Retinal pigment epithelial cell (primary cell): ENCODE results near the gene SCYL3.

Experiments used
- DNase-seq: peaks from one replicate; pipeline ENCODE4 v3.0.0-alpha.2; 2010; ENCODE audit warnings: low read depth
- H3K4me3 ChIP-seq: 2 replicates; pipeline ENCODE4 v1.5.1; 2011; ENCODE audit warnings: mild to moderate bottlenecking, low read length, control low read depth, moderate library complexity
- TF ChIP-seq, protein P1 (sequence below): conservative IDR thresholded peaks from 2 replicates; pipeline ENCODE4 v1.5.1; 2011; ENCODE audit warnings: low read depth, low read length, control low read depth, inconsistent platforms

The SCYL3 gene

DNA sequence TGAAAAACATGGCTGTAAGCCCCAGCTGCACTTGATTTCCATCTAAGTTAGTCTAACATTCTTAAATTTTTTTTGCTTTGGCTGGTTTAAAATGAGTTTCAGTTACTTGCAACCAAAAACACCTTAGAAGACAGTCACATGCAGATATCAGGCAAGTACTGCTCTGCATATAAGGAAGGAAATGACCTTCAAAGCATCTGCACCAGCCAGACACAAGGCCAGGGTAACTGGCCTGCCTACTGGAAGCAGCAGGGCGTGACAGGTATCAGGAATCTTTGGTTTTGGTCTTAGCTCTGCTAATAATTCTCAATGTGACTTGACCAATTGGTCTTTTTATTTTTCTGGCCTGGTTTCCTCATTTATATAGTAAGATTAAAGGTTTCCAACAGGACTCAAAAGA lies 33.5 kb downstream of the SCYL3 start:
- TF ChIP-seq, protein P1, sequence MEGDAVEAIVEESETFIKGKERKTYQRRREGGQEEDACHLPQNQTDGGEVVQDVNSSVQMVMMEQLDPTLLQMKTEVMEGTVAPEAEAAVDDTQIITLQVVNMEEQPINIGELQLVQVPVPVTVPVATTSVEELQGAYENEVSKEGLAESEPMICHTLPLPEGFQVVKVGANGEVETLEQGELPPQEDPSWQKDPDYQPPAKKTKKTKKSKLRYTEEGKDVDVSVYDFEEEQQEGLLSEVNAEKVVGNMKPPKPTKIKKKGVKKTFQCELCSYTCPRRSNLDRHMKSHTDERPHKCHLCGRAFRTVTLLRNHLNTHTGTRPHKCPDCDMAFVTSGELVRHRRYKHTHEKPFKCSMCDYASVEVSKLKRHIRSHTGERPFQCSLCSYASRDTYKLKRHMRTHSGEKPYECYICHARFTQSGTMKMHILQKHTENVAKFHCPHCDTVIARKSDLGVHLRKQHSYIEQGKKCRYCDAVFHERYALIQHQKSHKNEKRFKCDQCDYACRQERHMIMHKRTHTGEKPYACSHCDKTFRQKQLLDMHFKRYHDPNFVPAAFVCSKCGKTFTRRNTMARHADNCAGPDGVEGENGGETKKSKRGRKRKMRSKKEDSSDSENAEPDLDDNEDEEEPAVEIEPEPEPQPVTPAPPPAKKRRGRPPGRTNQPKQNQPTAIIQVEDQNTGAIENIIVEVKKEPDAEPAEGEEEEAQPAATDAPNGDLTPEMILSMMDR = no peak
- no peak for DNase-seq
- H3K4me3 ChIP-seq = no peak overlapping the region

DNA sequence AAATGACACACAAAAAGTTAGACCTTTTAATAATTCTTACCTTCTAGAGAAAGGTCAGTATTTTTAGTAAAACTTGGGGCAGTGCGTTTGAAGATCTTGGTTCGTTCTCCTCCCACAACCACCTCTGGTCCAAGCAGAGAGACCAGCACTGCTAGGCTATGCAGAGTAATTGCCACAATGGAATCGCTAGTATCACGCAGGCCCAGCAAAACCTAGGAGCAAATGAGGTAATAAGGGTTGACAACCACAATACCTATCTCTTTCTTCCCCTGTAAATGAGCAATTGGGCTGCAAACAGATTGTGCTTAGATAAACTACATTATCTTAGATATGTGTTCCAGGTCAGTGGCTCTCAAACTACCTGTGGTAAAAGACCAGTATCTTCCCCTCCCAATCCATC lies 34.7 kb downstream of the SCYL3 start:
- H3K4me3 ChIP-seq = no peak overlapping the region
- TF ChIP-seq, protein P1 = no peak
- DNase-seq = no peak

DNA sequence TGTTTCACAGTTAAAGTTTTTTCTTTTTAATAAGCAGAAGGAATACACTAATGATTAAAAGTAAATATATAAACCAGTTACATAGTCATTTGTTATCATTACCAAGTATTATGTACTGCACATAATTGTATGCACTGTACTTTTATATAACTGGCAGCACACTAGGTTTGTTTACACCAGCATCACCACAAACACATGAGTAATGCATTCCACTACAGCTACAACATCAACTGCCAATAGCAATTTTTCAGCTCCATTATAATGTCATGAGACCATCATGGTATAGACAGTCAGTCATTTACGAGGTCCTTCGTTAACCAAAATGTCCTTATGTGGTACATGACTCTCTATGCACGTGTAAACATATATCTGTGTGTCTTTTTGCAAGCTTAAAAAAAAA lies 35.2 kb downstream of the SCYL3 start:
- TF ChIP-seq, protein P1 = no peak
- no peak for DNase-seq
- no peak overlapping the region for H3K4me3 ChIP-seq

DNA sequence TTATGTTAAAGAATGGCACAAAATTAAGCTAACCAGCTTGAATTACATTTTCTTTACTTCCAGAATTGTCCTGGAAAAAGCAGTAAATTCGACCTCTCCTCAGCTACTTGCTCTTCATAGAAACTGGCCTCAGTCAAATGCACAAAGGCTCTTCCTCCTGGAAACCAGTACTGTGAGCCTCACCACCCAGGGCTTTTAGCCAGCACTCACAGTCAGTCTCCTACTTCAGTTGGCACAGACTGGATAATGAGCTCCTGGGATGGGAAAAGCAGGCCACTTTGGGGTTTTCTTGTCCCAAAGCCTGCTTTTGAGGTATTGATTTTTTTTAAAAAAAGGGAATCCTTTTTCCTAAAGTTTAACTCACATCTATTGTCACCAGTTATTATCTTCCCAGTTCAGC lies 40.4 kb downstream of the SCYL3 start:
- no peak overlapping the region for H3K4me3 ChIP-seq
- TF ChIP-seq, protein P1 = no peak
- DNase-seq = no peak

DNA sequence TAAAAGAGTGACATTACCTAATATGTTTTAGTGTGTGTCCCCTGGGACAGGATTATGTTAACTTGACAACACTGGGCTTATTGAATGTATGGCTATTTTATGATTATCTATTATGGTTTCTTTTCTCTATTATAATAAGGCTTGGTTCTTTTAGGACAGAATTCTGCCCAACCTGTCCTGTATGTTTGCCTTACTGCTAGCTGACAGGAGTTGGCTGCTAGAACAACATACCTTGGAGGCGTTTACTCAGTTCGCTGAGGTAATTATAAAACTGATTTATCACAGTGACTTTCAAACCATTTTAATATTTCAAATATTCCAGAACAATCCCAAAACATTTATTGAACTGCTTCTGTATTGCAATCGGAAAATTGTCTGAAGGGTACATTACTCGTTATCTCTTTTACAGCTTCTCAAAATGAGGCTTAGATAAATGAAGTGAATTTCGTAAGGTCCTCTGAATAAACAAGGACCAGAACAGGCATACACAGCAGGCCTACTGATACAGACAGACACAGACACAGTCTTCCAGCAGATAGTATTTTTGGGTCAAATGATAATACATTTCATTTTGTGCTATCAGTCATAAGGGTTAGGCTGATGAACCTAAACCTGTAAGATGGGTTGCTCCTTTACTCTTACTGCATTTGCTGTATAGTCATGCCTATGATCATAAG lies 44.2 kb downstream of the SCYL3 start:
- no peak for DNase-seq
- TF ChIP-seq, protein P1 = no peak
- no peak overlapping the region for H3K4me3 ChIP-seq

DNA sequence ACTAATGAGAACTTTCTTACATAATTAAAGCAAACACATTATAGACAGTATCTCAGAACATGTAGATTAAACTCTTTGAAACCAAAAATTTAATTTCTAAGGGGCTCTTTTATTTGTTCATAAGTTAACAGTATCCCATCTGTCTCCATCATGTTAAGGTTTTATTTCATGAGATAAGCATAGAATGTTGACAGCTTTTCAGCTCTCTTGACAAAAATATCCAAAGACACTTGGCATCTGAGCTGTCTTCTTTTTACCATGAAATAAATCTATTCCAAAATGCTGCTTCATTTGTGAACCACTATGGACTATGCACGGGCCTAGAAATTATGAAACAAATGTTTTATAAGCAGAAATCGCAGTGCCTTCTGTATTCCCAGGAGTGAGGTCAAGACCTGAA lies 45.2 kb downstream of the SCYL3 start:
- TF ChIP-seq, protein P1 = no peak
- no peak overlapping the region for H3K4me3 ChIP-seq
- DNase-seq = no peak

DNA sequence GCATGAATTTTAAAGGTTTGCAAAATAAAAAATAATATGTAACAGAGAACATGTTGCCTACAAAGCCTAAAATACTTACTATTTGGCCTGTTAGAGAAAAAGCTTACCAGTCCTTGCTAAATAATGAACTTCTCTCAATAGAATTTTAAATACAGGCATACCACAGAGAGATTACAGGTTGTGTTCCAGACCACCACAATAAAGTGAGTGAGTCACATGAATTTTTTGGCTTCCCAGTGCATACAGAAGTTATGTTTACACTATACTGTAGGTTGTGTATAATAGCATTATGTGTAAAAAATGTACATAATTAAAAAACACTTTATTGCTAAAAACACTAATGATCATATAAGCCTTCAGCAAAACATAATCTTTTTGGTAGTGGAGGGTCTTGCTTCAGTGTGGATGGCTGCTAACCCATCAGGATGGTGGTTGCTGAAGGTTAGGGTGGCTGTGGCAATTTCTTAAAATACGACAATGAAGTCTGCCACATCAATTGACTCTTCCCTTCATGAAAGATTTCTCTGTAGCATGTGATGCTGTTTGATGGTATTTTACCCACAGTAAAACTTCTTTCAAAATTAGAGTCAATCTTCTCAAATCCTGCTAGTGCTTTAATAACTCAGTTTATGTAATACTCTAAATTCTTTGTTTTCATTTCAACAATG lies 48.6 kb downstream of the SCYL3 start:
- no peak for DNase-seq
- H3K4me3 ChIP-seq = no peak overlapping the region
- TF ChIP-seq, protein P1 = no peak
